Cerebellar nuclear complex (tissue), 1 donor: ENCODE data around the gene MYBBP1A.

ENCODE experiments used
- DNase-seq, 2 experiments: peaks; one replicate each; lab custom pipeline; 2025; lab: John Stamatoyannopoulos, UW

MYBBP1A gene

DNA sequence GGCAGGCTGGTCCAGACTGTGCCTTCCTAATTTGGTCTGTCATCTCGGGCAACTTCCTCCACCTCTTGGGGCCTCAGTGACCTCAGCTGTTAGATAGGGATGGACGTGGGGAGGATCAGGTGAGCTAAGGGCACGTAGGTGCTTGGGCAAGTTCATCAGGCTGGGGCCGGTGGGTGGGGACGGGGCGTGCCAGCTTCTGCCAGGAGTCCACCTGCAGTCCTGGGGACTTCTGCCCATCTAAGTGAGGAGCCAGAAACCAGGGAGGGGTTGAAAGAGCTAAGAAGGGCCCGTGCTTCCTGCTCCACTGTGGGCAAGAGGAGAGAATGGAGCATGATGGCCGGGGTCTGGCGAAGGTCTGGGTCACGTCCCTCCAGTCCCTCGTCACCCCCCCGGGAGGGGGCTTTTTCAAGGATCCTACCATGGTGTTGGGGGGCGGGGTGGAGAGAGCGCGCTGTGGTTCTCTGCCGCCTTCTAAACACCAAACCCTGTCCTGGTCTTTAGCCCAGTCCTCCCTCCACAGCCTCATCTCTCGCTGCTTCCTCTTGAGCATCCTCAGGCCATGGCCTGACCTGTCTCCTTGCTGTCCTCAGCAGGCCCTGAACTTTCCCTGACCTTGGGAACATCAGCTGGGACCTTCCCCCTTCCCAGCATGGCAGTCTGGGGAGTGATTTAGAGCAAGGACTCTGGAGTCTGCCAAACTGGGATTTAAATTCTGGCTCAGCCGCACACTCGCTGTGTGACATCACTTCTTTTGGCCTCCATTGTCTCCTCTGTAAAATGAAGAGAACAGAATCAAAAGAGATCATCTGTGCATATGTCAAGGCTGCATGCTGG, 34.9 kb downstream of the MYBBP1A start:
- DNase-seq: no peak

DNA sequence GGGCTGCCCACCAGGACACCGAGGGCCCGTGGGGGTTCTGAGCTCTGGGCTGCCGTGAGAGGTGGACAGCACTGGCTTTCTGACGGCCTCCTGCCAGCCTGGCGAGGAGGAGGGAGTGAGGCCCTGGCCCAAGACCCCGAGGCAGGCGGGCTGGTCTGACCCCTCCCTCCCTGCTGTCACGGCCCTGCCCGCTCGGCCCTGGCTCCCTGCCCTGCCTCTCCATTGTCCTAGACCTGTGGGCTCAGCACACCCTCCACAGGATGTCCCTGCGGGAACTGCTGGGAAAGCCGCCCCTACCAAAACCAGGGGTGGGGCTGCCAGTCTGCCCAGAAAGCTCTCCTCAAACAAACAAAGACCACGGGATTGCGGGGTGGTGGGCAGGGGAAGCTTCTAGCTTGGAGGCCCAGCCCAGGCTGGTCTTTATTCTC, 35.8 kb downstream of the MYBBP1A start:
- no peak for DNase-seq

DNA sequence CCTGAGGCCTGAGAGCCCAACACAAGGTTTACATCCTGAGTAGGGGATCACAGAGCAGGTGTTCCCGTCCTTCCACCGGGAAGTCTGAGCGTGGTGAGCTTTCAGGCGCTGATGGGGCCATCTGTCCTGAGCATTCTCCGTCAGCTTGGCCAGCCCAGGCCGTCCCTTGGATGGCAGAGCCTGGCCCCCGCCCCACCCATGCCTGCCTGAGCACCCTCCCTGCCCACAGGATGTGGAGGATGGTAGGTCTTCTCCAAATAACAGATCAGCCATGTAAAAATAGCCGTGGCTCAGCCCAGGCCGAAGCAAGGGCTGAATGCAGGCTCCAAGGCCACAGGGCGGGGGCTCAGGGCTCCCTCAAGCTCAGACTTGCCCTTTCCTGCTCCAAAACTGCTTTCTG, 36.3 kb downstream of the MYBBP1A start:
- DNase-seq: no peak

DNA sequence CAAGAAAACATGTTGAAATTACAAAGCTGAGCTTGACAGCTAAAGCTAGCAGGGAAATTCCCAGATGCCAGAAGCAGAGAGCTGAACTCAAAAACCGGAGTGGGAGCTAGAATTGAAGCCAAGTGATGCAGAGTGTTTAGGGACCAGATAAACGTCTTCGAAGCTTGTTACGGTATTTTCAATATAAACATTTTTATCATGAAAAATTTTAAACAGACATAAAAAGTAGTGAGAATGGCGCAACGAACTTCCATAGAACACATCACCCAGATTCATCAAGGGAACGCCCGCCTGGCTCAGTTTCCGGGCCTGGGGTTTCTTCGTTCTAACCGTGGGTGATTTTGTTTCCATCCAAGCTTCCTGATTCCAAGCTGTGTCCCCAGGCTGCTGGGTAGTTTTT, 38.4 kb downstream of the MYBBP1A start:
- DNase-seq: no peak

DNA sequence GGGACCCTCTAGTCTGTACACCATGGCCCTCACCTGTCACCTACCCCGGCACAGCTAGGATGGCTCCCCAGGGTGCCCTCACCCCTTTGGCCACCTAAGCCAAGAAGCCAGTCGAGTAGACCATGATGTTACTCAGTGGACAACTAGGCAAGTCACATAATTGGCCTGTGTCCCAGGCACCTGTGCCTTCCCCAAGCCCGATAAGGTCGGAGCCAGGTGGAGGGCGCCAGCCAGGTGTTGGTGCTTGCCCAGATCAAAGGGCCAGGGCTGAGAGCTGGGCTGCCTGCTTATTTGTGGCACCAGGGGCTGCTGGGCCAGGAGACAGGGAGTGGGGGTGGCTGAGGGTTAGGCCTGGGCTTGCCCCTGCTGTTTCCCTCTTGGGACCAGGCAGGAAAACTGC, 39.7 kb downstream of the MYBBP1A start:
- DNase-seq: no peak

DNA sequence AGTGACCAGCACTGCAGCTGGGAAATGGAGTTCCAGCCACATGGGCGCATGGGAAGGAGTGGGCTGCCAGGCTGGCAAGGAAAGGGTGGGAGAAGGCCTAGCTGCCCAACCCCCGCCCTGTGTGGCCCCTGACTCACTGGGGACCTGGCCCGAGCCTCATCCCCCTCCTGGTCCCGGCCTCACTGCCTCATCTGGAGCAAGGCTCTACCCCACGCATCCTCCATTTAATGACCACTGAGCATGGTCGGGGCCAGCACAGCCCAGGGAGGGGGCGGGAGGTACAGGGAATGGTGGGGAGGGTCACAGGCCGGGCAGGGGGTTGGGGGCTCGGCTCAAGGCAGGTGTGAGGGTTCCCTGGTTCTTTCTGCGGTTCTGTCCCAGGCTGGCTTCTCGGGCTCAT, 40.4 kb downstream of the MYBBP1A start:
- DNase-seq: no peak

DNA sequence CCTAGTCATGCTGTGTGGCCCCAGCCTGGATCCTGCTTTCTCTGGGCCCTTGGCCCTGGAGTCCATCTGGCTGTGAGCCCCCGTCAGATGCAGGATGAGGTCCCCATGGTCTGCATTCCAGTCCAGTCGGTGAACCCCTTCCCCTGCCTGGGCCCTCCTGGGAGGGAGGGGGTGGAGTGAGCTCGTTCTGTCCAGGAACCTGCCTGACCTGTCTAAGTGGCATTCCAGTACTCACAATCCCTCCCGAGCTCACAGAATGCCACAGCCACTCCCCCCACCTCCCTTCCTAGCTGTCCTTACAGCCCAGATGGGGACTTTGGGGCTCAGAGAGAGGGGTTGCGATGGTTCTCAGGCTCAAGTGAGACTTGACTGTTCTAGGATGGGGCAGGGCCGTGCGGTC, 41.0 kb downstream of the MYBBP1A start:
- no peak for DNase-seq

DNA sequence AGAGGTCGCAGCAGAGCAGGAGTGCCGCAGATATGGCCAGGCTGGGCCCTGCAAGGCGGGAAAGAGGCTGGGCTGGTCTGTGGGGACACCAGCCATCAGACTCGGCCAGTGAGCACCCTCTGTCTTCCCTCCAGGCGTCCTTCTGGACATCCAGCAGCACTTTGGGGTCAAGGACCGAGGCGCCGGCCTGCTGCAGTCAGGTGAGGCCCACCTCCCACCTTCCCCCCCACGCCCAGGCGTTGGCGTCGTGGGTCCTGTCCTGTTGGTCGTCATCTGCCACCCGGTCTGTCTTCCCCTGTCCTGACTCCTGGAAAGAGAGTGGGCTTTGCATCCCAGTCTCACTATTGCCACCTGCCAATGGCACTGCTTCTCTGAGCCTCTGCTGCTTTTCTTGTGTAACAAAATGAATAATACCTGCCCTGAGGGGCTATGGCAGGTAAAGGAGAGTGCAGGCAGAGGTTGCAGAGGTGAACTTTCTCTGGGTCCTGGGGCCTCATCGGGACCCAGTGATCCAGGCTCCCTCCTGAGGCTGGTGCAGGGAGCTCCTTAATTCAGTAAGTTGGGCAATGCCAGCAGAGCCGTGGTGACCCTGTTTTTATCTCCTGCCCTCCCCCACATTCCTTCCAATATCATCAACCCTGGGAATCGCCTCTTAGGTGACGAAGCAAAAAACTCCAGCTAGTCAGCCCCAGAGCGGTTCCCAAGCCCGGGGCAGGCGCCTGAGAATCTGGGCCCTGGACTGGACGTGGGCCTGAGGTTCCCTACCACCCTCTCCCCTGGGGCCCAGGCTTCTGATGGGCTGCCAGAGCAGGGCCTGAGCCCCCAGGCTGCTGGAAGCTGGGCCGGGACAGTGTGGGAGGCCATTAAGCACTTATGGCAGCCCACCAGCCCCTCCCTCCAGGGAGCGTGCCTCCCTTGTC, 41.8 kb downstream of the MYBBP1A start:
- no peak for DNase-seq

DNA sequence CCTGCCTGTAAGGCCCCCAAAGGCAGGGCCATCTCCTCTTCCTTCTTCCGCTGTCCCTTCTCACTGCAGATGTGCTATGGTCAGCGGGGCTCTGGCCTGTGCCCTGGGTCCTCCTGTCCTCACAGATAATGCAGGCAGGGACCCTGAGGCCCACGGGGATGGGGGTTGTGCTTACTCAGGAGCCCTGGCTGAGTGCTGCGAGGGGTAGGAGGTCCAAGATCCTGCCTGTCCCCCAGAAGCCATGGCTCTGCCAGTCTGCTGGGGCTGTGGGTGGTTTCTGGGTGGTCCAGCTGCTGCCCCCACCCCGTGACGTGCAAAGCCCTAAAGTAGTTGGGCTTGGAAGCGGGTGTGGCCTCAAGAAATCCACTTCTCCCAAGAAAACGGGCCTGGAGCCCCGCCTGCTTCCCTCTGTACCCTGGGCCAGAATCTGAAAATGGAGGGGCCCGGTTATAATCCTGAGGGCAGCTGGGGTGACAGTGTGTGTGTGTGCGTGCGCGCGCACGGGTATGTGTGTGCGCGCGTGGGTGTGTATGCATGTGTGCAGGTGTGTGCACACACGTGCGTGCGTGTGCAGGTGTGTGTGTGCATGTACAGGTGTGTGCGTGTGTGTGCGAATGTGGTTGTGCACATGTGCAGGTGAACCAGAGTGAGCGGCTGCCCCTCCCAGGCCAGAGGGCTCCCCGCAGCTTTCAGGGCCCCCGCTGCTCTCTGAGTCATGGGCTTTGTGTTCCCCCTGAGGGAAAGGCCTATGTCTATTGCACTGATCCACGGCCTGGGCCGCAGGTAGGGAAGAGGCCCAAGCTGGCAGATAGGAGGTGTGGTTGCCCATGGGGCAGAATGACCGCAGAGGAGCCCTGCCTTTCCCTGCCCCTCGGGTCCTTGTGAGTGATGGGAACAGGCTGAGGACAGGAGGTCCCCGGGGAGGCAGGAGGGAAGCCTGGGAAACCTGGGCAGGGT, 42.8 kb downstream of the MYBBP1A start:
- no peak for DNase-seq

DNA sequence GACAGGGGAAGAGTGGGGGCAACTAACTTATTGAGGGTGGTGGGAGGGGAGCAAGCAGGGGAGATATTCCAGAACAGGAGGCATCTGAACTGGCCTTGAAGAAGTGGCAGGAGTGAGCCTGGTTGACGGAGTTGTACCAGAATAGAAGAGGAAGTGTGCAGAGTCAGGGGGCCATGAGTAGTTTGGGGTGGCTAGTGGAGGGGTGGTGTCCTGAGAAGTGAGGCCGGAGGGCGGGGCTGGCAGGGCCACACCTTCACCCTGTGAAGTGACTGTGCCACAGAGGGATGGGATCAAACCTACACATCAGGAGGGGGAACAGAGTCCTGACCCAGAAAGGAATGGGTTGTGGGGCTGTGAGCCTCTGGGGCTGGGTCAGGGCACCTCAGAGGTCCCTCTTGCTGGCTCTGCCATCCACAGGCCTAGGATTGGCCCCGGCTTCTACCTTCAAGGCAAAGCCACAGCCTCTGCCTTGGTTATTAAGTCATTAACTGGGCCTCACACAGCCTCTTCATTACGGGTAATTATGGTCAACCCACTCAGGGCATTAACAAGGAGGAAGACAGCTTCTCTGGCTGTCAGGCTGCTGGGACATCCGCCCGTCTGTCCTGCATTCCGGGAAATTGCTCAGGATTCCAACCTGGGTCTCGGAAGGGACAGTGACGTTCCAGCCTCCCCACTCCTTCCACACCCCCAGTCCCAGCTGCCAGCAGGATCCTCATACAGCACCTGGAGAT, 43.8 kb downstream of the MYBBP1A start:
- DNase-seq: no peak

DNA sequence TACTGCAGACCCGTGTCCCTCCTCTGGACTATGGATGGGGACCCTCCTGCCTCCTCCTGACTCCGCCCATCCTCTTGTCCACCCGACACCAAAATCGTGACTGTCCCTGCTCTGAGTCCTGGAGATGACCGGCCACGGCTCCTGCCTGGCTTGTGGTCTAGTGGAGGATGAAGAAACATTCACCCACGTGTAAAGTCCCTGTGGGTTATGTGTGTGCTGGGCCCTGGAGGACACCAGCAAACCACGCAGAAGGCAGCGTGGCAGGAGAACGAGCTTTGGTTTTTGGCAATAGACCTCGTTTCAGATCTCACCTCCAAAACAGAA, 44.6 kb downstream of the MYBBP1A start:
- DNase-seq: no peak

DNA sequence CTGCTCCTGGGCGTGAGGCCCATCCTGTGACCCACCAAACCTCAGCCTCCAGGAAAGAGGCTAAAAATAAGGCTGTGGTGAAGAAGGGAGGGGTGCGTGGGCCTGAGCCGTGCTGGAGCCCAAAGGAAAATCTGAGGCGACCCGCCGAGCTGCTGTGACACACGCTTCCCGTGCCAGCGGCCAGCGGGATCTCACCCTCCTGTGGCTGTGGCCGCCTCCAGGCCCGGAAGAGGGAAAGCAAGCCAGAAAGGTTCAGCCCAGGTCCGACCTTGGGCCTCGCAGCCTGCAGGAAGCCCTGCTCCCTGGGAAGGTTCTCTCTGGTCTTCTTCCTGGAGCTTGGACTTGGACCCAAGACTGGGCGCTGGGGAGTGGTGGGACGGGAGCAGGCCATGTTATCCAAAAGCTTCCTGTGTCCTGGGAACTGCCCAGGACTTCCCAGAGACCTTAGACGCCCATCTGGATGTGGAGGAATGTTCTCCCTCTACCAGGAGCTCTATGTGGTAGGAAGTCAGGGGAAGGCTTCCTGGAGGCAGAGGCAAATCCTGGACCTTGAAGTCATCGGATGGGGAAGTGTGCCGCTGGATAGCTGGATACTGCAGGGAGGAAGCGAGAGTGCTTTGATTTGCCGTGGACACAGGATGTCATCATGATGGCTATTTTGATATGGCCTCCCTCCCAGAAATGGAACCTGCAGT, 45.1 kb downstream of the MYBBP1A start:
- no peak for DNase-seq

DNA sequence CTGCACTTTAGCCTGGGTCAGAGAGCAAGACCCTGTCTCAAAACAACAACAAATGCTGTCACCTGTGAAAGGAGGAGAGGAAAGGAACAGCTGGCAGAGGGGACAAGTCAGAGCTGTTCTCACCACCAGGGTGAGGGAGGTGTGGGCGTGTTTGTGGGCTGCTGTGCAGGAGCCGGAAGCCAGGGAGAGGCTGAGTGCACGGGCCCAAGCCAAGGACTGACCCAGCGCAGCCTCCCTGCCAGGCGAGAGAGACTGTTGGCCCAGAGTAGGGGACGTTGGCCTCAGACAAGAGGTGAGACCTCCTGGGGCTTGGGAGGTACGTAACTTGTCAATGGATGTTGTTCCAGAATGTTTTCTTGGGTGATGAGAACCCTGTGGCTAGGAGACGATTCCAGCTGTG, 45.8 kb downstream of the MYBBP1A start:
- no peak for DNase-seq

DNA sequence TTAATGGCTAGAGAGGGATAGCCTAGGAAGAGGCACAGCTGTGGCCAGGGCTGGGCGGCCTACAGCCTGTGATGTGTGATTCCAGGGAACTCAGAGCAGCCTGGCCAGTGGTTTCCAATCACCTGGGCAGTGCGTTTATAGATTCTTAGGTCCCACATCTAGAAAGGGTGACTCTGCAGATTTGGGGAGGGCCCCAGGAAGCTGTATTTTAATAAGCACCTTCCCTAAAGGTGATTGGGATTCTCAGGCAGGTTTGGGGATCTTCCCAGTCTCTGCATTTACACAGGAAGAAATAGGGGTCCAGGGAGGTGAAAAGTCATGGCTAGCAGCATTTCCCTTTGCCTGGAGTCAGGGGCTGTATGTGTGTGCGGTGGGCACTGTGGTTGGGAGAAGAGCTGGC, 47.0 kb downstream of the MYBBP1A start:
- DNase-seq: no peak

DNA sequence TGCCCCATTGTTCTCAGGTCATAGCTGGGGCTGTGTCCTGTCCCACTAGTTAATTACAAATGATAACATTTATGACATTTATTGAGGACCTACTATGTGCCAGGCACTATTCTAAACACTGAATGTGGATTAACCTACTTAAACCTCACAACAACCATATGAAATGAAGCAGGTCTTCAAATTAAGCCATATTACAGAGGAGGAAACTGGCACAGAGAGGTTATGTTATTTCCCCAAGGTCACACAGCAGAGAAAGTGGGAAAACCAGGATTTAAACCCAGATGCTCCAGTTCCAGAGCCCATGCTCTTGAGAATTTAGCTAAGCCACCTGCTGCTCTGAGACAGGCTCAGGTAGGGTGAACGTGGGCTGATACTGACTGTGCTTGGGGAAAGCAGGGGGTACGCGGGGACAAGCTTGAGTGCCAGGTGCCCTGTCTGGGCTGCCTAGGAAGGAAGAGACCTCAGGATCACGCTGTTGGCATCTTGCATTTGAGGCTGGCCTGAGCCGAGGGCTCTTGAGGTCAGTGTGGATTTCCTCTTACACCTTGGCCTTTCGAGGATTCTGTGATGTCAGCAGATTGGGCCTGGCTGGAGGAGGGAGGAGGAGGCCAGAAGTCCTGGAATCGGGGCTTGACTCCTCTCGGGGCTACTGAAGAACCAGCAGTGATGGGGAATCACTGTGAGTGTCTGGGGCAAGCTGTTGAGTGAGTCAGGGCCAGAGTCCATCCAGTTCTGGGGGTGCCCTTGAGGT, 47.6 kb downstream of the MYBBP1A start:
- no peak for DNase-seq

DNA sequence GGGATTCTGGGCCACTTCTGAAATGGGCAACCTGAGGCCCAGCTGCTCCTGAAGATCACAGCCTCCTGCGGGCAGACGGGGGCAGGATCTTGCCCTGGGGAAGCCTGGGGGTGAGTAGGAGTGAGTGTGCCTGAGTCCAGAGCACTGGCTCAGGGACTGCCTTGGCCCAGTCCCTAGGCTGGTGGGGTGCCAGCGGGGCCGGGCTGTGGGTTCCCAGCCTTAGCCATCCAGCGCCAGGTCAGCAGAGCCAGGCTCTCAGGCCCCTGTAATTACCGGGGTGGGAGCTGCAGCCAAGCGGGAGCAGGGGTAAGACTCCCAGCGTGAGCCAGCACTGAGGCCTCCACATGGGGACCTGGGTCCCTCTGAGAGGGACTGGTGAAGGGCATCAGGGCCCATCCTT, 48.3 kb downstream of the MYBBP1A start:
- DNase-seq: no peak

DNA sequence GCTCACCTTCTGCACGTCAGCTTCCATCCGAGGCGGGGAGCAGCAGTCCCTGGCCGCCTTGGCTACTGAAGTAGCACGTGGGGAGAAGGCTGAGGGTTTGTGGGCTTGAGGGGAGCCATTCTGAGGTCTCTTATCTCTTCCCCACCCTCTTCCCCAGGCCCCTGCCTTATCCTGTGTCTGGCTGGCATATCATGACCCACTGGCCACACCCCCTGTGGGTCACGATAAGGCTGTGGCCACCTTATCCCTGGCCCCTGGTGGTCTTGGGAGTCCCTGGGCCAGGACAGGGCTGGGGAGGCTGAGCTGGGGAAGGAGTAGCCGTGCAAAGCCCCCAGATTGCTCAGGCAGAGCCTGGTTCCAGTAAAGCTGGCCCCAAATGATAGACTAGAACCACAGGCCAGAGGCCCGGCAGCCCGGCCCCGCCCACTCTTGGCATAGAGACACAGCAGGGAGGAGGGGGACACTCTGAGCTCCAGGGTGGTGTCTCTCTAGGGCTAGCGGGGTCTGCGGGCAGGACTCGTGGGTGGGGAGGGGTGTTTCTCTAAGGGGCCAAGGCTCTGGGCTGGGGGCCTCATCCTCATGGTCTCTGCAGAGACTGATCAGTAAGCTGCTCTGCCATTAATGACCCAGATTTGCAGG, 48.9 kb downstream of the MYBBP1A start:
- no peak for DNase-seq

DNA sequence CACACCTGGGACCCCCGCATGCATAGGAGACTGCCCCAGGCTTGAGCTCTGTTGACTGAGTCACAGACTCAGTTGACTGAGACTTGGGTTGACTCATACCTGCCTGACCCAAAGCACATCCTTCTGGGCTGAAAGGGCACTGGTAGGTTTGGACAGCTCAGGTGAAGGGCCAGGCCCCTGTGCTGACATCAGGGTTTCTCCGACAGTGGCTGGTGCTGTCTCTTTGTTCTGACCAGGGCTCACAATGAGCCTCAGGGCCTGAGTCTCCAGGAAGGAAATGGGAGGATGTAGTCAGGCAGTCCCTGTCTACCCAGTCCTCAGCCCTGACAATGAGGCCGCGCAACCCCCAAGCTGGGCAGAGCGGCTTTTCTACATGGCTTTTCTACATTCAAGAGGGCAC, 50.0 kb downstream of the MYBBP1A start:
- DNase-seq: no peak

DNA sequence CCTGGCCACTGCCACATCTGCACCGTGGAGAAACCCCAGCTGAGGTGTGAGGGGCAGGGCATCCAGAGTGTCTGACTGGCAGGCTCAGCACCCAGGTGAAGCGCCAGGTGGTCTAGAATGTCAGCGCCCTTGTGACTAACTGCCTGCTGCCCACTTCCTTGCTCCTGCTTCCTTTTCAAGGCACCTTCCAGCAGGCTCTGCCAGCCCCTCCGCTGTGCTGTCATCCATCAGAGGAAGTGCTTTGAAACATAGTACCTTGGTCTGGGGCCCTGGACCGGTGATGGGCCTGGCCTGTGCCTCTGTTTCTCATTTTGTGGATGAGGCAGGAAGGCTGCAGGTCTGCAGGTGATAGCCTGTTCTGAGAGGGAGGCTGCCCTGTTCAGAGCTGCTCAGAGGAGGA, 51.0 kb downstream of the MYBBP1A start:
- no peak for DNase-seq
